Mesodermal cell (in vitro differentiated cells): Measurements from ENCODE around the gene GPRASP3. TPM values are rescaled to one million over a fixed set of nuclear protein-coding genes. Genes with fewer than 3 reads are reported as not detected.
A peak's percentile ranks its signal among the peaks of the same experiment; 100 is the strongest.
"Not testable (repeated sequence)": the region's sequence is repeated elsewhere in the genome, so short reads cannot be mapped to it uniquely, and the experiment has no call there.

Experiments used
- H3K27ac ChIP-seq: 2 replicates; pipeline ENCODE4 v1.7.0; 2013; ENCODE audit warnings: mild to moderate bottlenecking, low read depth, low read length, moderate library complexity; ENCODE audit not compliant: severe bottlenecking
- H3K36me3 ChIP-seq: 2 replicates; pipeline ENCODE4 v1.7.1; 2013; ENCODE audit warnings: mild to moderate bottlenecking, low read length, moderate library complexity; ENCODE audit not compliant: control insufficient read depth, insufficient read depth
- H3K4me1 ChIP-seq: one replicate; pipeline ENCODE4 v1.7.1; 2013; ENCODE audit warnings: mild to moderate bottlenecking, low read length; ENCODE audit not compliant: insufficient read depth, control insufficient read depth, poor library complexity, severe bottlenecking
- H3K4me3 ChIP-seq: 2 replicates; pipeline ENCODE4 v1.7.0; 2013; ENCODE audit warnings: low read length, control low read depth, mild to moderate bottlenecking; ENCODE audit not compliant: insufficient read depth, poor library complexity, severe bottlenecking; ENCODE audit errors: extremely low read depth
- H3K9me3 ChIP-seq: 2 replicates; pipeline ENCODE4 v1.7.1; 2013; ENCODE audit warnings: mild to moderate bottlenecking, low read length, moderate library complexity; ENCODE audit not compliant: control insufficient read depth
- WGBS, 2 experiments: methylation state at CpG; one replicate each; pipeline ENCODE4 v1.1.5; 2013; ENCODE audit warnings: missing lambda C conversion rate in 2 of 2; ENCODE audit not compliant: insufficient coverage in 2 of 2; 5-methylcytosine and 5-hydroxymethylcytosine counted together
- polyA plus RNA-seq, 2 experiments: library from polyadenylated mRNA; stranded (reverse); fragments of 50-300 nt; gene quantifications; one replicate each; pipeline ENCODE4 v1.2.3, GENCODE V29; 2013

The GPRASP3 gene
- polyA plus RNA-seq (2013, experiment 1 of 2) = 5.4 TPM
- 5.7 TPM for polyA plus RNA-seq (2013, experiment 2 of 2)

GRCh38 chrX:102720237-102721168, at the start of gene GPRASP3:
GPRASP3 (plus strand) TSS chrX:102720743; CDS start chrX:102748996, 28,253 bp downstream.
- peaks cover 4% of the 10 kb centered on the region for H3K4me1 ChIP-seq
- WGBS, 2 experiments = 85 to 92% methylated on average over 12 to 16 of the region's 31 CpGs
- H3K4me3 ChIP-seq = no peak within 1 kb of the TSS
- no peaks in the 10 kb centered on the region for H3K9me3 ChIP-seq
- no peak within 1 kb of the TSS for H3K27ac ChIP-seq
- H3K36me3 ChIP-seq = no peaks in the 10 kb centered on the region

GRCh38 chrX:102672856-102673255, 47.7 kb upstream of the GPRASP3 start:
- 80% methylated on average over 1 of the region's 3 CpGs; no CpG with 5 or more reads in 1 of the 2 experiments for WGBS, 2 experiments
- no peaks in the 10 kb centered on the region for H3K9me3 ChIP-seq
- no peak overlapping the region for H3K4me3 ChIP-seq
- H3K27ac ChIP-seq = peak overlapping the region; percentile 53
- H3K4me1 ChIP-seq = no peaks in the 10 kb centered on the region
- H3K36me3 ChIP-seq = no peaks in the 10 kb centered on the region

- not testable (repeated sequence) for H3K9me3 ChIP-seq
These were observed 43.1 kb upstream of the GPRASP3 start for GRCh38 chrX:102677479-102677878.

GRCh38 chrX:102684772-102685520, 35.6 kb upstream of the GPRASP3 start:
- Histone ChIP-seq H3K4me1 (no peaks in the 10 kb centered on the region), H3K4me3 (no peak overlapping the region), H3K9me3 (no peaks in the 10 kb centered on the region), H3K27ac (peak overlapping the region; percentile 16), H3K36me3 (no peaks in the 10 kb centered on the region)
- WGBS, 2 experiments = 80% methylated on average over 1 of the region's 2 CpGs; no CpG with 5 or more reads in 1 of the 2 experiments

More at GRCh38 chrX:102677479-102677878, 43.1 kb upstream of the GPRASP3 start:
- H3K4me3 ChIP-seq, H3K4me1 ChIP-seq, H3K36me3 ChIP-seq, H3K27ac ChIP-seq: not testable (repeated sequence)
- WGBS, 2 experiments = no CpG with 5 or more reads among the region's 1 CpG

- no peak overlapping the region for H3K27ac ChIP-seq
- no peak overlapping the region for H3K4me3 ChIP-seq
- no peaks in the 10 kb centered on the region for H3K36me3 ChIP-seq
- WGBS, 2 experiments = 100% methylated on average over 1 of the region's 3 CpGs
- no peaks in the 10 kb centered on the region for H3K9me3 ChIP-seq
- no peaks in the 10 kb centered on the region for H3K4me1 ChIP-seq
These were observed 25.8 kb upstream of the GPRASP3 start for GRCh38 chrX:102694749-102695148.

- H3K4me3 ChIP-seq = no peak overlapping the region
- H3K4me1 ChIP-seq = no peaks in the 10 kb centered on the region
- H3K36me3 ChIP-seq = no peaks in the 10 kb centered on the region
- no peaks in the 10 kb centered on the region for H3K9me3 ChIP-seq
- H3K27ac ChIP-seq = no peak overlapping the region
These were observed 24.2 kb upstream of the GPRASP3 start for GRCh38 chrX:102696306-102696705.

GRCh38 chrX:102697494-102697893, 23.0 kb upstream of the GPRASP3 start:
- Histone ChIP-seq H3K9me3 (no peaks in the 10 kb centered on the region), H3K36me3 (no peaks in the 10 kb centered on the region), H3K4me1 (no peaks in the 10 kb centered on the region), H3K27ac (no peak overlapping the region), H3K4me3 (no peak overlapping the region)

GRCh38 chrX:102708900-102709299, 11.6 kb upstream of the GPRASP3 start:
- H3K4me3 ChIP-seq = no peak overlapping the region
- peaks cover under 1% of the 10 kb centered on the region for H3K36me3 ChIP-seq
- 83% methylated on average over 2 of the region's 2 CpGs; no CpG with 5 or more reads in 1 of the 2 experiments for WGBS, 2 experiments
- no peak overlapping the region for H3K27ac ChIP-seq
- H3K4me1 ChIP-seq = no peaks in the 10 kb centered on the region
- no peaks in the 10 kb centered on the region for H3K9me3 ChIP-seq

- WGBS, 2 experiments = 0 to 12% methylated on average over 4 to 13 of the region's 19 CpGs
- peak overlapping the region; percentile 50 for H3K4me3 ChIP-seq
These were observed 8.7 kb upstream of the GPRASP3 start for GRCh38 chrX:102711872-102712215.

GRCh38 chrX:102712216-102712966, 8.2 kb upstream of the GPRASP3 start, which contains the start of gene GPRASP2:
GPRASP2 (plus strand) TSS chrX:102712448; CDS start chrX:102714870, 2,422 bp downstream.
- 0 to 1% methylated on average over 1 to 26 of the region's 68 CpGs for WGBS, 2 experiments
- H3K4me3 ChIP-seq = peak within 1 kb of the TSS; percentile 50

More at GRCh38 chrX:102711872-102712215, 8.7 kb upstream of the GPRASP3 start:
- Histone ChIP-seq H3K4me1 (no peaks in the 10 kb centered on the region), H3K9me3 (no peaks in the 10 kb centered on the region), H3K36me3 (peaks cover 3% of the 10 kb centered on the region), H3K27ac (no peak overlapping the region)

More at GRCh38 chrX:102712216-102712966, 8.2 kb upstream of the GPRASP3 start, which contains the start of gene GPRASP2:
- H3K9me3 ChIP-seq = no peaks in the 10 kb centered on the region
- H3K36me3 ChIP-seq = peaks cover 3% of the 10 kb centered on the region
- H3K27ac ChIP-seq = no peak within 1 kb of the TSS
- no peaks in the 10 kb centered on the region for H3K4me1 ChIP-seq
